Measurements from ENCODE around the gene GRK5.
"Not testable (repeated sequence)": the region's sequence is repeated elsewhere in the genome, so short reads cannot be mapped to it uniquely, and the experiment has no call there.

The GRK5 gene

GRCh38 chr10:119462773-119463172, 255.4 kb downstream of the GRK5 start:
- Histone ChIP-seq H3K27me3 (ENCODE audit: insufficient read depth, low read length, poor library complexity) (no peaks in the 10 kb centered on the region), H3K9me3 (ENCODE audit: insufficient read depth, low read length, severe bottlenecking) (peaks cover 3% of the 10 kb centered on the region), H3K4me2 (ENCODE audit: insufficient read depth, low read length) (no peak overlapping the region), H3K36me3 (ENCODE audit: insufficient read depth, low read length) (no peaks in the 10 kb centered on the region), H3K27ac (ENCODE audit: low read length) (no peak overlapping the region), H2AFZ (ENCODE audit: low read depth, low read length) (no peak overlapping the region), H4K20me1 (ENCODE audit: insufficient read depth, low read length) (no peaks in the 10 kb centered on the region), H3K79me2 (ENCODE audit: insufficient read depth, low read length) (no peaks in the 10 kb centered on the region), H3K4me3 (ENCODE audit: low read depth in 1 of 2, low read length in 2 of 2) (no peak overlapping the region), H3K9ac (ENCODE audit: low read depth, low read length) (no peak overlapping the region), H3K4me1 (ENCODE audit: insufficient read depth, low read length) (no peaks in the 10 kb centered on the region)
- ATAC-seq (ENCODE audit: insufficient read depth, low read depth) (no peak), DNase-seq (no peak)
- TF ChIP-seq CTCF (IDR thresholded peaks at IDR 0.05; ENCODE audit: borderline replicate concordance, extremely low read depth, low read length, poor library complexity, severe bottlenecking) (no peak), EZH2 (IDR thresholded peaks at IDR 0.05; ENCODE audit: borderline replicate concordance, low read depth, low read length, severe bottlenecking) (no peak)

GRCh38 chr10:119463195-119463594, 255.8 kb downstream of the GRK5 start:
- not testable (repeated sequence) for H3K4me1 ChIP-seq (ENCODE audit: insufficient read depth, low read length); ATAC-seq (ENCODE audit: insufficient read depth, low read depth); DNase-seq; H3K4me3 ChIP-seq (ENCODE audit: low read depth in 1 of 2, low read length in 2 of 2); H3K27ac ChIP-seq (ENCODE audit: low read length); H4K20me1 ChIP-seq (ENCODE audit: insufficient read depth, low read length); H3K4me2 ChIP-seq (ENCODE audit: insufficient read depth, low read length); H2AFZ ChIP-seq (ENCODE audit: low read depth, low read length); H3K9ac ChIP-seq (ENCODE audit: low read depth, low read length); H3K36me3 ChIP-seq (ENCODE audit: insufficient read depth, low read length); H3K79me2 ChIP-seq (ENCODE audit: insufficient read depth, low read length); H3K9me3 ChIP-seq (ENCODE audit: insufficient read depth, low read length, severe bottlenecking); H3K27me3 ChIP-seq (ENCODE audit: insufficient read depth, low read length, poor library complexity)

- Histone ChIP-seq H2AFZ (ENCODE audit: low read depth, low read length) (no peak overlapping the region), H3K4me1 (ENCODE audit: insufficient read depth, low read length) (no peaks in the 10 kb centered on the region)
Measured at GRCh38 chr10:119465085-119465484, 257.7 kb downstream of the GRK5 start.

GRCh38 chr10:119466076-119466475, 258.7 kb downstream of the GRK5 start:
- H3K27me3 ChIP-seq (ENCODE audit: insufficient read depth, low read length, poor library complexity), result no peaks in the 10 kb centered on the region
- no peaks in the 10 kb centered on the region for H3K4me1 ChIP-seq (ENCODE audit: insufficient read depth, low read length)
- H3K79me2 ChIP-seq (ENCODE audit: insufficient read depth, low read length), result no peaks in the 10 kb centered on the region
- H3K9ac ChIP-seq (ENCODE audit: low read depth, low read length), result no peak overlapping the region
- H3K4me3 ChIP-seq (ENCODE audit: low read depth in 1 of 2, low read length in 2 of 2), result no peak overlapping the region
- no peak overlapping the region for H3K27ac ChIP-seq (ENCODE audit: low read length)
- no peaks in the 10 kb centered on the region for H4K20me1 ChIP-seq (ENCODE audit: insufficient read depth, low read length)
- ATAC-seq (ENCODE audit: insufficient read depth, low read depth), result no peak
- H2AFZ ChIP-seq (ENCODE audit: low read depth, low read length), result no peak overlapping the region
- H3K36me3 ChIP-seq (ENCODE audit: insufficient read depth, low read length), result no peaks in the 10 kb centered on the region
- no peak for DNase-seq
- TF ChIP-seq CTCF (IDR thresholded peaks at IDR 0.05; ENCODE audit: borderline replicate concordance, extremely low read depth, low read length, poor library complexity, severe bottlenecking) (no peak), EZH2 (IDR thresholded peaks at IDR 0.05; ENCODE audit: borderline replicate concordance, low read depth, low read length, severe bottlenecking) (no peak)
- no peak overlapping the region for H3K4me2 ChIP-seq (ENCODE audit: insufficient read depth, low read length)
- peaks cover 3% of the 10 kb centered on the region for H3K9me3 ChIP-seq (ENCODE audit: insufficient read depth, low read length, severe bottlenecking)

More at GRCh38 chr10:119465085-119465484, 257.7 kb downstream of the GRK5 start:
- H3K27me3 ChIP-seq (ENCODE audit: insufficient read depth, low read length, poor library complexity), result no peaks in the 10 kb centered on the region
- H3K4me3 ChIP-seq (ENCODE audit: low read depth in 1 of 2, low read length in 2 of 2), result no peak overlapping the region
- TF ChIP-seq CTCF (IDR thresholded peaks at IDR 0.05; ENCODE audit: borderline replicate concordance, extremely low read depth, low read length, poor library complexity, severe bottlenecking), result no peak
- TF ChIP-seq EZH2 (IDR thresholded peaks at IDR 0.05; ENCODE audit: borderline replicate concordance, low read depth, low read length, severe bottlenecking), result no peak
- ATAC-seq (ENCODE audit: insufficient read depth, low read depth) (no peak), DNase-seq (no peak)
- no peaks in the 10 kb centered on the region for H3K79me2 ChIP-seq (ENCODE audit: insufficient read depth, low read length)
- H3K27ac ChIP-seq (ENCODE audit: low read length), result no peak overlapping the region
- no peaks in the 10 kb centered on the region for H4K20me1 ChIP-seq (ENCODE audit: insufficient read depth, low read length)
- no peak overlapping the region for H3K9ac ChIP-seq (ENCODE audit: low read depth, low read length)
- no peaks in the 10 kb centered on the region for H3K36me3 ChIP-seq (ENCODE audit: insufficient read depth, low read length)
- peaks cover 3% of the 10 kb centered on the region for H3K9me3 ChIP-seq (ENCODE audit: insufficient read depth, low read length, severe bottlenecking)
- no peak overlapping the region for H3K4me2 ChIP-seq (ENCODE audit: insufficient read depth, low read length)
